GM23338 (cell line): ENCODE measurements around the gene AANAT. TPM values are rescaled to one million over a fixed set of nuclear protein-coding genes. Genes with fewer than 3 reads are reported as not detected.

Experiments
- ATAC-seq: fragments of 200-7000 bp; cut with Tn5 transposase; 3 replicates; pipeline ENCODE4 v1.9.1; 2020
- DNase-seq: peaks from one replicate; pipeline ENCODE4 v3.0.0-alpha.2; 2015; ENCODE audit warnings: low spot score
- H2AFZ ChIP-seq: fragments of 200-600 bp; sonication (generic); 2 replicates; pipeline ENCODE4 v1.8.0; 2016; ENCODE audit warnings: antibody characterized with exemption, mild to moderate bottlenecking, moderate library complexity
- H3F3A ChIP-seq: fragments of 200-600 bp; sonication (generic); replicated peaks from 2 replicates; pipeline ENCODE4 v1.8.0; 2017; ENCODE audit warnings: antibody characterized with exemption, mixed run types, low read depth
- H3K27ac ChIP-seq: fragments of 200-600 bp; sonication (generic); 2 replicates; pipeline ENCODE4 v1.6.1; 2016; ENCODE audit warnings: low read depth
- H3K27me3 ChIP-seq: fragments of 200-600 bp; sonication (generic); 2 replicates; pipeline ENCODE4 v1.8.0; 2016; ENCODE audit warnings: mild to moderate bottlenecking, mixed run types, moderate library complexity; ENCODE audit not compliant: insufficient read depth
- H3K36me3 ChIP-seq: fragments of 200-600 bp; sonication (generic); 2 replicates; pipeline ENCODE4 v1.8.0; 2016; ENCODE audit warnings: mild to moderate bottlenecking; ENCODE audit not compliant: insufficient read depth
- H3K4me1 ChIP-seq: fragments of 200-600 bp; sonication (generic); 2 replicates; pipeline ENCODE4 v1.8.0; 2016; ENCODE audit warnings: mild to moderate bottlenecking, moderate library complexity; ENCODE audit not compliant: insufficient read depth
- H3K4me2 ChIP-seq: fragments of 200-600 bp; sonication (generic); 2 replicates; pipeline ENCODE4 v1.7.1; 2017; ENCODE audit warnings: mixed run types
- H3K4me3 ChIP-seq: fragments of 200-600 bp; sonication (generic); 2 replicates; pipeline ENCODE4 v1.6.1; 2016; ENCODE audit warnings: mixed run types
- H3K79me2 ChIP-seq: fragments of 200-600 bp; sonication (generic); replicated peaks from 2 replicates; pipeline ENCODE4 v1.8.0; 2017; ENCODE audit warnings: mild to moderate bottlenecking; ENCODE audit not compliant: insufficient read depth
- H3K9me2 ChIP-seq: fragments of 200-600 bp; sonication (generic); 2 replicates; pipeline ENCODE4 v1.8.0; 2017; ENCODE audit not compliant: insufficient read depth
- H4K20me1 ChIP-seq: fragments of 200-600 bp; sonication (generic); replicated peaks from 2 replicates; pipeline ENCODE4 v1.8.0; 2017; ENCODE audit warnings: mild to moderate bottlenecking; ENCODE audit not compliant: insufficient read depth
- H3K27ac Mint-ChIP-seq: 2 replicates; pipeline ENCODE4 v1.8.0; 2020; ENCODE audit warnings: inconsistent platforms, mild to moderate bottlenecking, moderate library complexity, mixed read lengths
- H3K27me3 Mint-ChIP-seq: 3 replicates; pipeline ENCODE4 v1.8.0; 2022; ENCODE audit warnings: low read depth, mild to moderate bottlenecking, moderate library complexity, mixed read lengths, inconsistent platforms; ENCODE audit not compliant: insufficient read depth, poor library complexity
- H3K36me3 Mint-ChIP-seq: 3 replicates; pipeline ENCODE4 v1.8.0; 2021; ENCODE audit warnings: low read depth, mild to moderate bottlenecking, inconsistent platforms, moderate library complexity, mixed read lengths
- H3K4me1 Mint-ChIP-seq: 3 replicates; pipeline ENCODE4 v1.8.0; 2020; ENCODE audit warnings: mild to moderate bottlenecking, inconsistent platforms, mixed read lengths
- H3K4me3 Mint-ChIP-seq: 3 replicates; pipeline ENCODE4 v1.8.0; 2021; ENCODE audit warnings: moderate library complexity, mild to moderate bottlenecking, inconsistent platforms, mixed read lengths
- H3K9me3 Mint-ChIP-seq: 3 replicates; pipeline ENCODE4 v1.8.0; 2020; ENCODE audit warnings: moderate library complexity, mild to moderate bottlenecking, inconsistent platforms, mixed read lengths
- CREB1 ChIP-seq: fragments of 250-450 bp; sonication (Bioruptor Pico); IDR thresholded peaks from 2 replicates; pipeline ENCODE4 v1.5.0; 2020; ENCODE audit warnings: low read depth, mild to moderate bottlenecking, moderate library complexity
- EZH2 ChIP-seq: fragments of 200-600 bp; sonication (generic); IDR thresholded peaks from one replicate; pipeline ENCODE4 v1.8.0; 2017; ENCODE audit warnings: antibody characterized with exemption, mild to moderate bottlenecking, low read depth; ENCODE audit not compliant: unreplicated experiment
- EZH2phosphoT487 ChIP-seq: fragments of 200-600 bp; sonication (generic); IDR thresholded peaks from one replicate; pipeline ENCODE4 v1.8.1; 2018; ENCODE audit warnings: antibody characterized with exemption; ENCODE audit not compliant: unreplicated experiment
- NANOG ChIP-seq: IDR thresholded peaks from 2 replicates; pipeline ENCODE4 v1.6.1; 2016; ENCODE audit warnings: antibody characterized with exemption, borderline replicate concordance
- POLR2AphosphoS5 ChIP-seq: IDR thresholded peaks from 2 replicates; pipeline ENCODE4 v1.6.1; 2016; ENCODE audit warnings: antibody characterized with exemption, low read depth
- STAT1 ChIP-seq: IDR thresholded peaks from one replicate; pipeline ENCODE4 v1.6.1; 2016; ENCODE audit warnings: antibody characterized with exemption; ENCODE audit not compliant: unreplicated experiment
- ZNF114 ChIP-seq: fragments of 250-450 bp; sonication (Bioruptor Pico); IDR thresholded peaks from 2 replicates; pipeline ENCODE4 v1.5.0; 2020; ENCODE audit warnings: mild to moderate bottlenecking, moderate library complexity
- ZNF331 ChIP-seq: fragments of 250-450 bp; sonication (Bioruptor Pico); IDR thresholded peaks from 2 replicates; pipeline ENCODE4 v1.5.0; 2020; ENCODE audit warnings: low read depth, mild to moderate bottlenecking, moderate library complexity
- polyA plus RNA-seq: library from polyadenylated mRNA; unstranded; fragments of >200 nt; fragmentation: Nextera tagmentation; extraction: Ambion mirVana; gene quantifications from 2 replicates; pipeline ENCODE4 v1.2.1, GENCODE V29; 2016
- total RNA-seq: library from RNA; depleted of rRNA; stranded (reverse); fragments of >200 nt; shearing (Covaris generic); gene quantifications from 2 replicates; pipeline ENCODE4 v1.2.3, GENCODE V29; 2014
- TF ChIP-seq, protein P1 (sequence below): IDR thresholded peaks from 2 replicates; pipeline ENCODE4 v1.6.1; 2016; ENCODE audit warnings: antibody characterized with exemption
- TF ChIP-seq, protein P2 (sequence below), 2 experiments: fragments of 200-600 bp in 1 of 2; sonication (generic) in 1 of 2; conservative IDR thresholded peaks; 2 replicates each; pipeline versions ENCODE4 v1.5.1 to v1.6.1; 2016 to 2017; ENCODE audit warnings: antibody characterized with exemption in 2 of 2, low read depth in 2 of 2, mild to moderate bottlenecking in 2 of 2, moderate library complexity in 1 of 2
- TF ChIP-seq, protein P3 (sequence below): IDR thresholded peaks from one replicate; pipeline ENCODE4 v1.6.1; 2018; ENCODE audit warnings: antibody characterized with exemption; ENCODE audit not compliant: unreplicated experiment

AANAT gene
- total and polyA plus RNA-seq, 2 experiments from 2014 or later = 0.28 to 1.0 TPM

DNA sequence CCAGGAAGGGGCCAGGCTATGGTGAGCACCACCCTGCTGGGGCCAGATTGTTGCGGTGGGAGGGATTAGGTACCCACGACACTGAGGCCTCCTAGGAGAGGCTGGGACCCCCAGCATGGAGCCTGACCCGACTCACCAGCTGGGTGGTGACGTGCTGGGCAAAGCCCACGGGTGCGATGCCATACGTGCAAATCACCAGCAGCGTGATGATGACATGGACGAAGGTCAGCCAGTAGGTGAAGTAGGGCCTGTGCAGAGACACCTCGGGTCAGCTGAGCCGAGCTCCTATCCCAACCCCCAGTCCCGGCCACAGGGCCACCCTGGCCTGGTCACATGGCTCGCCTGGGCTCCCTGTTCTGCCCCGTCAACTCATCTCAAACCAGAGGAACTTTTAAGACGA lies 7.5 kb downstream of the AANAT start (continued):
- TF ChIP-seq STAT1 = no peak
- TF ChIP-seq, protein P1, sequence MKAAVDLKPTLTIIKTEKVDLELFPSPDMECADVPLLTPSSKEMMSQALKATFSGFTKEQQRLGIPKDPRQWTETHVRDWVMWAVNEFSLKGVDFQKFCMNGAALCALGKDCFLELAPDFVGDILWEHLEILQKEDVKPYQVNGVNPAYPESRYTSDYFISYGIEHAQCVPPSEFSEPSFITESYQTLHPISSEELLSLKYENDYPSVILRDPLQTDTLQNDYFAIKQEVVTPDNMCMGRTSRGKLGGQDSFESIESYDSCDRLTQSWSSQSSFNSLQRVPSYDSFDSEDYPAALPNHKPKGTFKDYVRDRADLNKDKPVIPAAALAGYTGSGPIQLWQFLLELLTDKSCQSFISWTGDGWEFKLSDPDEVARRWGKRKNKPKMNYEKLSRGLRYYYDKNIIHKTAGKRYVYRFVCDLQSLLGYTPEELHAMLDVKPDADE = no peak
- no peak for TF ChIP-seq NANOG
- TF ChIP-seq EZH2 = no peak
- no peak for TF ChIP-seq ZNF331
- no peak for TF ChIP-seq ZNF114 (CRISPR knock-in tag)

DNA sequence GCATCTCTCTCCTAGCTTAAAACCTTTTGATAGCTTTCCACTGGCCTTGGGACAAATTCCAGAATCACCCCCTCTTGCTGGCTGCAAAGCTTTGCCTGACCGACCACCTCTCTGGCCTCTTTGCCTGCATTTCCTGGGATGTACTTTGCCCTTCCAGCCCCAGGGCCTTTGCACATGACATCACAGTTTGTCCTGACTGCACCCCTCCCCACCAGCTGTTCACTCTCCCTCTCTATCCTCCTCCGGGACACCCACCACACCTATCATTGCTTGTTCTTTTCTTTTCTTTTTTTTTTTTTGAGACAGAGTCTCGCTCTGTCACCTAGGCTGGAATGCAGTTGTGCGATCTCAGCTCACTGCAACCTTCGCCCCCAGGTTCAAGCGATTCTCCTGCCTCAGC lies 7.9 kb downstream of the AANAT start:
- peaks cover 7% of the 10 kb centered on the region; the same call in 1 of the 3 replicates for H3K36me3 Mint-ChIP-seq
- no peak overlapping the region for H3K4me3 ChIP-seq
- no peaks in the 10 kb centered on the region for H3K9me2 ChIP-seq
- H3K79me2 ChIP-seq = no peaks in the 10 kb centered on the region
- H3K4me1 Mint-ChIP-seq = no peaks in the 10 kb centered on the region; the same call in 2 of the 3 replicates
- H3K27ac Mint-ChIP-seq = no peak overlapping the region
- H3K4me2 ChIP-seq = no peak overlapping the region
- no peak overlapping the region for H3K4me3 Mint-ChIP-seq
- no peaks in the 10 kb centered on the region for H3K36me3 ChIP-seq
- H3K4me1 ChIP-seq = no peaks in the 10 kb centered on the region
- no peaks in the 10 kb centered on the region for H4K20me1 ChIP-seq
- ATAC-seq (no peak), DNase-seq (no peak)
- no peaks in the 10 kb centered on the region for H3F3A ChIP-seq
- no peak overlapping the region for H2AFZ ChIP-seq
- H3K27me3 ChIP-seq = no peaks in the 10 kb centered on the region
- peaks cover 10% of the 10 kb centered on the region for H3K27me3 Mint-ChIP-seq
- H3K9me3 Mint-ChIP-seq = no peaks in the 10 kb centered on the region; the same call in 1 of the 3 replicates
- H3K27ac ChIP-seq = no peak overlapping the region
- TF ChIP-seq NANOG (no peak), CREB1 (CRISPR knock-in tag) (no peak), ZNF331 (no peak), ZNF114 (CRISPR knock-in tag) (no peak), EZH2 (no peak), STAT1 (no peak), EZH2phosphoT487 (no peak), POLR2AphosphoS5 (no peak)
- TF ChIP-seq, protein P2, sequence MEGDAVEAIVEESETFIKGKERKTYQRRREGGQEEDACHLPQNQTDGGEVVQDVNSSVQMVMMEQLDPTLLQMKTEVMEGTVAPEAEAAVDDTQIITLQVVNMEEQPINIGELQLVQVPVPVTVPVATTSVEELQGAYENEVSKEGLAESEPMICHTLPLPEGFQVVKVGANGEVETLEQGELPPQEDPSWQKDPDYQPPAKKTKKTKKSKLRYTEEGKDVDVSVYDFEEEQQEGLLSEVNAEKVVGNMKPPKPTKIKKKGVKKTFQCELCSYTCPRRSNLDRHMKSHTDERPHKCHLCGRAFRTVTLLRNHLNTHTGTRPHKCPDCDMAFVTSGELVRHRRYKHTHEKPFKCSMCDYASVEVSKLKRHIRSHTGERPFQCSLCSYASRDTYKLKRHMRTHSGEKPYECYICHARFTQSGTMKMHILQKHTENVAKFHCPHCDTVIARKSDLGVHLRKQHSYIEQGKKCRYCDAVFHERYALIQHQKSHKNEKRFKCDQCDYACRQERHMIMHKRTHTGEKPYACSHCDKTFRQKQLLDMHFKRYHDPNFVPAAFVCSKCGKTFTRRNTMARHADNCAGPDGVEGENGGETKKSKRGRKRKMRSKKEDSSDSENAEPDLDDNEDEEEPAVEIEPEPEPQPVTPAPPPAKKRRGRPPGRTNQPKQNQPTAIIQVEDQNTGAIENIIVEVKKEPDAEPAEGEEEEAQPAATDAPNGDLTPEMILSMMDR (conservative IDR thresholded peaks at IDR 0.05; ENCODE audit: low read depth in 2 of 2) = no peak
- TF ChIP-seq, protein P1 = no peak
- TF ChIP-seq, protein P3, sequence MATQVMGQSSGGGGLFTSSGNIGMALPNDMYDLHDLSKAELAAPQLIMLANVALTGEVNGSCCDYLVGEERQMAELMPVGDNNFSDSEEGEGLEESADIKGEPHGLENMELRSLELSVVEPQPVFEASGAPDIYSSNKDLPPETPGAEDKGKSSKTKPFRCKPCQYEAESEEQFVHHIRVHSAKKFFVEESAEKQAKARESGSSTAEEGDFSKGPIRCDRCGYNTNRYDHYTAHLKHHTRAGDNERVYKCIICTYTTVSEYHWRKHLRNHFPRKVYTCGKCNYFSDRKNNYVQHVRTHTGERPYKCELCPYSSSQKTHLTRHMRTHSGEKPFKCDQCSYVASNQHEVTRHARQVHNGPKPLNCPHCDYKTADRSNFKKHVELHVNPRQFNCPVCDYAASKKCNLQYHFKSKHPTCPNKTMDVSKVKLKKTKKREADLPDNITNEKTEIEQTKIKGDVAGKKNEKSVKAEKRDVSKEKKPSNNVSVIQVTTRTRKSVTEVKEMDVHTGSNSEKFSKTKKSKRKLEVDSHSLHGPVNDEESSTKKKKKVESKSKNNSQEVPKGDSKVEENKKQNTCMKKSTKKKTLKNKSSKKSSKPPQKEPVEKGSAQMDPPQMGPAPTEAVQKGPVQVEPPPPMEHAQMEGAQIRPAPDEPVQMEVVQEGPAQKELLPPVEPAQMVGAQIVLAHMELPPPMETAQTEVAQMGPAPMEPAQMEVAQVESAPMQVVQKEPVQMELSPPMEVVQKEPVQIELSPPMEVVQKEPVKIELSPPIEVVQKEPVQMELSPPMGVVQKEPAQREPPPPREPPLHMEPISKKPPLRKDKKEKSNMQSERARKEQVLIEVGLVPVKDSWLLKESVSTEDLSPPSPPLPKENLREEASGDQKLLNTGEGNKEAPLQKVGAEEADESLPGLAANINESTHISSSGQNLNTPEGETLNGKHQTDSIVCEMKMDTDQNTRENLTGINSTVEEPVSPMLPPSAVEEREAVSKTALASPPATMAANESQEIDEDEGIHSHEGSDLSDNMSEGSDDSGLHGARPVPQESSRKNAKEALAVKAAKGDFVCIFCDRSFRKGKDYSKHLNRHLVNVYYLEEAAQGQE = no peak
